Mesothelial cell of epicardium (in vitro differentiated cells): ENCODE data around the gene OSBPL2. TPM values are rescaled to one million over a fixed set of nuclear protein-coding genes. Genes with fewer than 3 reads are reported as not detected.

Experiments
- DNase-seq, 2 experiments: peaks; one replicate each; pipeline ENCODE4 v3.0.0; 2021; ENCODE audit warnings: low spot score in 2 of 2; ENCODE audit not compliant: unreplicated experiment in 2 of 2
- H3K27ac Mint-ChIP-seq: 2 replicates; pipeline ENCODE4 v1.8.0; 2021; ENCODE audit warnings: mixed read lengths
- H3K27me3 Mint-ChIP-seq: 2 replicates; pipeline ENCODE4 v1.8.0; 2021; ENCODE audit warnings: low read depth, mixed read lengths
- H3K36me3 Mint-ChIP-seq: 2 replicates; pipeline ENCODE4 v1.8.0; 2021; ENCODE audit warnings: mixed read lengths
- H3K4me1 Mint-ChIP-seq: 2 replicates; pipeline ENCODE4 v1.8.0; 2021; ENCODE audit warnings: mixed read lengths
- H3K4me3 Mint-ChIP-seq: 2 replicates; pipeline ENCODE4 v1.8.0; 2021; ENCODE audit warnings: mild to moderate bottlenecking, moderate library complexity, mixed read lengths
- H3K9me3 Mint-ChIP-seq: 2 replicates; pipeline ENCODE4 v1.8.0; 2021; ENCODE audit warnings: mixed read lengths
- CTCF ChIP-seq: fragments of 200-600 bp; sonication (generic); IDR thresholded peaks from one replicate; pipeline ENCODE4 v1.5.0; 2021; ENCODE audit warnings: antibody characterized with exemption; ENCODE audit not compliant: unreplicated experiment
- total RNA-seq: library from RNA; stranded (reverse); gene quantifications from 3 replicates; pipeline ENCODE4 v1.2.1, GENCODE V29; 2021

OSBPL2 gene
- total RNA-seq, 1 donor from 2014 or later, result 57.7 TPM

- Mint-ChIP-seq H3K4me3 (no peak overlapping the region), H3K27me3 (no peaks in the 10 kb centered on the region)
- DNase-seq, result peak in 1 of 2 experiments; percentile 0
These were observed 36.3 kb upstream of the OSBPL2 start for GRCh38 chr20:62202083-62202395.

GRCh38 chr20:62202676-62203377 lies 35.5 kb upstream of the OSBPL2 start:
- Mint-ChIP-seq H3K4me1 (no peaks in the 10 kb centered on the region), H3K27me3 (no peaks in the 10 kb centered on the region), H3K27ac (no peak overlapping the region), H3K9me3 (no peaks in the 10 kb centered on the region), H3K4me3 (no peak overlapping the region), H3K36me3 (peaks cover 27% of the 10 kb centered on the region)
- TF ChIP-seq CTCF, result no peak
- no peak for DNase-seq

More at GRCh38 chr20:62202083-62202395, 36.3 kb upstream of the OSBPL2 start:
- no peak overlapping the region for H3K27ac Mint-ChIP-seq
- TF ChIP-seq CTCF, result no peak
- H3K36me3 Mint-ChIP-seq, result peaks cover 27% of the 10 kb centered on the region
- H3K9me3 Mint-ChIP-seq, result no peaks in the 10 kb centered on the region
- H3K4me1 Mint-ChIP-seq, result no peaks in the 10 kb centered on the region

GRCh38 chr20:62203378-62204030 lies 34.8 kb upstream of the OSBPL2 start:
- H3K9me3 Mint-ChIP-seq, result no peaks in the 10 kb centered on the region
- peaks cover under 1% of the 10 kb centered on the region for H3K27me3 Mint-ChIP-seq
- no peak for TF ChIP-seq CTCF
- H3K36me3 Mint-ChIP-seq, result peaks cover 27% of the 10 kb centered on the region
- H3K4me3 Mint-ChIP-seq, result no peak overlapping the region
- H3K27ac Mint-ChIP-seq, result no peak overlapping the region
- no peak for DNase-seq
- H3K4me1 Mint-ChIP-seq, result no peaks in the 10 kb centered on the region

GRCh38 chr20:62205618-62206387 lies 32.5 kb upstream of the OSBPL2 start:
- H3K27ac Mint-ChIP-seq, result no peak overlapping the region
- DNase-seq, result no peak
- H3K36me3 Mint-ChIP-seq, result peaks cover 10% of the 10 kb centered on the region
- H3K27me3 Mint-ChIP-seq, result peaks cover 10% of the 10 kb centered on the region
- TF ChIP-seq CTCF, result no peak
- H3K4me1 Mint-ChIP-seq, result no peaks in the 10 kb centered on the region
- no peak overlapping the region for H3K4me3 Mint-ChIP-seq
- H3K9me3 Mint-ChIP-seq, result no peaks in the 10 kb centered on the region

- H3K27ac Mint-ChIP-seq, result no peak overlapping the region
- no peaks in the 10 kb centered on the region for H3K4me1 Mint-ChIP-seq
- DNase-seq, result no peak
- no peak overlapping the region for H3K4me3 Mint-ChIP-seq
- TF ChIP-seq CTCF, result no peak
- H3K36me3 Mint-ChIP-seq, result peaks cover 8% of the 10 kb centered on the region
- H3K27me3 Mint-ChIP-seq, result peaks cover 10% of the 10 kb centered on the region
- H3K9me3 Mint-ChIP-seq, result no peaks in the 10 kb centered on the region
These were observed 31.9 kb upstream of the OSBPL2 start for GRCh38 chr20:62206388-62206775.
